ENCODE data around the gene C1orf21.

The C1orf21 gene

GRCh38 chr1:184487531-184488193, 100.8 kb downstream of the C1orf21 start:
- no peak for DNase-seq

- DNase-seq, result no peak
Observed at GRCh38 chr1:184489908-184490307, 103.1 kb downstream of the C1orf21 start.

- no peak for DNase-seq
Observed at GRCh38 chr1:184492536-184492935, 105.7 kb downstream of the C1orf21 start.

GRCh38 chr1:184493987-184494388, 107.2 kb downstream of the C1orf21 start:
- no peak for DNase-seq

- no peak for DNase-seq
Observed at GRCh38 chr1:184494929-184495328, 108.1 kb downstream of the C1orf21 start.

- DNase-seq, result no peak
Observed at GRCh38 chr1:184497959-184498723, 111.3 kb downstream of the C1orf21 start.

GRCh38 chr1:184499616-184500015, 112.8 kb downstream of the C1orf21 start:
- no peak for DNase-seq

- no peak for DNase-seq
Observed at GRCh38 chr1:184502161-184502560, 115.3 kb downstream of the C1orf21 start.

GRCh38 chr1:184503221-184503749, 116.5 kb downstream of the C1orf21 start:
- no peak for DNase-seq

GRCh38 chr1:184504040-184504954, 117.5 kb downstream of the C1orf21 start:
- no peak for DNase-seq

GRCh38 chr1:184504955-184505338, 118.1 kb downstream of the C1orf21 start:
- DNase-seq, result no peak

GRCh38 chr1:184506481-184506880, 119.7 kb downstream of the C1orf21 start:
- DNase-seq, result peak; percentile 56

GRCh38 chr1:184507165-184507564, 120.3 kb downstream of the C1orf21 start:
- no peak for DNase-seq

GRCh38 chr1:184507604-184508280, 120.9 kb downstream of the C1orf21 start:
- no peak for DNase-seq

- no peak for DNase-seq
Observed at GRCh38 chr1:184509105-184509504, 122.3 kb downstream of the C1orf21 start.

GRCh38 chr1:184510110-184510509, 123.3 kb downstream of the C1orf21 start:
- DNase-seq, result no peak

- DNase-seq, result no peak
Observed at GRCh38 chr1:184512724-184513123, 125.9 kb downstream of the C1orf21 start.

GRCh38 chr1:184513421-184513820, 126.6 kb downstream of the C1orf21 start:
- DNase-seq, result no peak

- no peak for DNase-seq
Observed at GRCh38 chr1:184513966-184514365, 127.1 kb downstream of the C1orf21 start.

GRCh38 chr1:184514447-184514846, 127.6 kb downstream of the C1orf21 start:
- DNase-seq, result peak; percentile 22

- DNase-seq, result no peak
Observed at GRCh38 chr1:184517130-184517529, 130.3 kb downstream of the C1orf21 start.

- DNase-seq, result no peak
Observed at GRCh38 chr1:184518736-184519357, 132.0 kb downstream of the C1orf21 start.
